ENCODE measurements around the gene EPOP. TPM values are rescaled to one million over a fixed set of nuclear protein-coding genes. Genes with fewer than 3 reads are reported as not detected.

Gene EPOP
- total and polyA plus RNA-seq, 2 of the 8 experiments (the other 6 are each of a cell fraction or from before 2014, with no cell fraction given) = 1.5 to 3.3 TPM

GRCh38 chr17:38659415-38659814, 15.3 kb downstream of the EPOP start:
- Histone ChIP-seq H3K18ac (ENCODE audit: extremely low read depth, low read length) (no peak overlapping the region), H3K4ac (replicated peaks; ENCODE audit: insufficient read length, low read depth, low read length) (no peak overlapping the region), H3K27me3 (replicated peaks in 1 of 4; ENCODE audit: control insufficient read depth in 3 of 4, extremely low read depth in 1 of 4, insufficient read depth in 3 of 4, low read length in 3 of 4) (peaks cover 0 to 3% (median 0%) of the 10 kb centered on the region in 4 experiments; a peak in 3 of 7 replicates), H3K56ac (replicated peaks; ENCODE audit: insufficient read length, low read depth, low read length) (no peak overlapping the region), H3K4me3 (ENCODE audit: extremely low read depth in 1 of 4, insufficient read depth in 2 of 4, low read depth in 3 of 4, low read length in 4 of 4) (no peak overlapping the region), H3K14ac (ENCODE audit: insufficient read length) (no peak overlapping the region), H4K8ac (ENCODE audit: extremely low read depth, insufficient read depth, low read length) (no peak overlapping the region), H3K23me2 (ENCODE audit: low read depth, low read length) (no peaks in the 10 kb centered on the region), H3K23ac (ENCODE audit: insufficient read length) (no peak overlapping the region), H4K91ac (replicated peaks; ENCODE audit: insufficient read length, low read length) (no peak overlapping the region), H4K20me1 (replicated peaks in 1 of 2; ENCODE audit: control insufficient read depth in 1 of 2, insufficient read depth in 2 of 2, low read length in 2 of 2) (no peaks in the 10 kb centered on the region), H2BK15ac (ENCODE audit: low read length) (no peak overlapping the region), H3K79me1 (ENCODE audit: low read depth, low read length) (no peaks in the 10 kb centered on the region), H3K9ac (replicated peaks in 1 of 4; ENCODE audit: extremely low read depth in 1 of 4, low read depth in 3 of 4, low read length in 3 of 4) (no peak overlapping the region), H2AK5ac (ENCODE audit: low read depth, low read length) (no peak overlapping the region), H2BK120ac (replicated peaks; ENCODE audit: low read depth, low read length) (no peak overlapping the region), H3K27ac (ENCODE audit: low read depth, low read length) (no peak overlapping the region), H3K79me2 (ENCODE audit: control insufficient read depth in 1 of 2, insufficient read depth in 2 of 2, low read length in 2 of 2) (no peaks in the 10 kb centered on the region), H2BK5ac (ENCODE audit: low read depth, low read length) (no peak overlapping the region), H3K36me3 (ENCODE audit: control insufficient read depth in 2 of 4, insufficient read depth in 4 of 4, low read length in 3 of 4) (no peaks in the 10 kb centered on the region), H2AFZ (ENCODE audit: low read length) (no peak overlapping the region), H3K9me3 (ENCODE audit: insufficient read depth in 2 of 2, low read depth in 1 of 2, low read length in 1 of 2) (no peaks in the 10 kb centered on the region), H3K4me1 (replicated peaks in 1 of 4; ENCODE audit: control insufficient read depth in 3 of 4, insufficient read depth in 4 of 4, low read length in 3 of 4) (peaks cover 0 to 16% (median 5%) of the 10 kb centered on the region in 4 experiments; a peak in 6 of 7 replicates), H4K5ac (ENCODE audit: insufficient read length, low read depth, low read length) (no peak overlapping the region), H3K4me2 (ENCODE audit: insufficient read depth in 1 of 2, low read depth in 2 of 2, low read length in 2 of 2) (no peak overlapping the region), H2BK12ac (ENCODE audit: low read depth, low read length) (no peak overlapping the region), H2BK20ac (ENCODE audit: low read length) (no peak overlapping the region)
- no peak for TF ChIP-seq PHF8 (conservative IDR thresholded peaks at IDR 0.05; ENCODE audit: low read depth, low read length)
- no peak for TF ChIP-seq TAF1 (IDR thresholded peaks at IDR 0.05; ENCODE audit: low read depth, low read length)
- no peak for TF ChIP-seq KDM5A (IDR thresholded peaks at IDR 0.05; ENCODE audit: low read length)
- no peak for TF ChIP-seq CEBPB (IDR thresholded peaks at IDR 0.05; ENCODE audit: low read depth, low read length)
- no peak for TF ChIP-seq BRCA1 (IDR thresholded peaks at IDR 0.05; ENCODE audit: low read depth, low read length)
- no peak for TF ChIP-seq FOSL1 (IDR thresholded peaks at IDR 0.05; ENCODE audit: insufficient read depth, low read depth, low read length)
- TF ChIP-seq SP4 (IDR thresholded peaks at IDR 0.05; ENCODE audit: low read length) = no peak
- no peak for TF ChIP-seq GABPA (IDR thresholded peaks at IDR 0.05; ENCODE audit: borderline replicate concordance, insufficient read depth, low read length)
- TF ChIP-seq TCF12 (IDR thresholded peaks at IDR 0.05; ENCODE audit: low read depth, low read length) = no peak
- no peak for TF ChIP-seq GTF2F1 (IDR thresholded peaks at IDR 0.05; ENCODE audit: borderline replicate concordance, low read depth, low read length)
- no peak for TF ChIP-seq EP300 (IDR thresholded peaks at IDR 0.05; ENCODE audit: borderline replicate concordance in 1 of 2, low read depth in 2 of 2, low read length in 2 of 2)
- no peak for TF ChIP-seq EGR1 (IDR thresholded peaks at IDR 0.05; ENCODE audit: borderline replicate concordance, low read depth, low read length)
- no peak for DNase-seq (ENCODE audit: low read depth in 1 of 2, low spot score in 2 of 2)
- ChIA-PET CTCF (ENCODE audit: partially characterized antibody) (interaction anchor here (1.0 to 29.5 kb wide), 7 partner anchors 11 to 382 kb away, joined by 3 to 795 read pairs (median 181); partner anchors contain the start of gene SRCIN1), POLR2A (ENCODE audit: partially characterized antibody) (no interaction called here)
- FAIRE-seq = no peak
- WGBS, 2 experiments (ENCODE audit: extremely low coverage in 1 of 2, insufficient coverage in 1 of 2, insufficient read length in 1 of 2, insufficient replicate concordance in 2 of 2, low coverage in 1 of 2, low lambda C conversion rate in 2 of 2, missing lambda C conversion rate in 1 of 2) = 97% methylated on average over 7 of the region's 7 CpGs; no CpG with 5 or more reads in 1 of the 2 experiments
